OCI-LY7 (cell line): Measurements from ENCODE around the gene PLCZ1. TPM values are rescaled to one million over a fixed set of nuclear protein-coding genes. Genes with fewer than 3 reads are reported as not detected.

ENCODE experiments used
- BruUV-seq: library from RNA; stranded (reverse); fragments of 400-500 nt; replicated peaks from 2 replicates; lab custom pipeline; 2021; lab: Mats Ljungman, UMichigan
- CTCF ChIA-PET: fragments of 300-600 bp; sonication (Branson Sonifier 250); formaldehyde crosslinking; loops from one replicate; lab custom pipeline; 2022; ENCODE audit warnings: antibody characterized with exemption; ENCODE audit not compliant: unreplicated experiment; lab: Charles Lee
- POLR2A ChIA-PET: fragments of 300-600 bp; sonication (Branson Sonifier 250); formaldehyde crosslinking; loops from one replicate; lab custom pipeline; 2022; ENCODE audit warnings: antibody characterized with exemption; lab: Charles Lee
- DNase-seq: peaks from one replicate; pipeline ENCODE4 v3.0.0-alpha.2; 2015; ENCODE audit warnings: low spot score
- H2AFZ ChIP-seq: fragments of 200-600 bp; sonication (generic), shearing (Covaris generic); 2 replicates; pipeline ENCODE4 v1.6.1; 2014; ENCODE audit warnings: mild to moderate bottlenecking, antibody characterized with exemption, low read length, moderate library complexity
- H3K27ac ChIP-seq: fragments of 200-600 bp; sonication (generic); 2 replicates; pipeline ENCODE4 v1.5.1; 2014; ENCODE audit warnings: mixed run types, low read depth, mild to moderate bottlenecking, moderate library complexity, low read length, inconsistent platforms; ENCODE audit not compliant: poor library complexity, severe bottlenecking
- H3K36me3 ChIP-seq: fragments of 200-600 bp; sonication (generic); 2 replicates; pipeline ENCODE4 v1.6.1; 2014; ENCODE audit warnings: mild to moderate bottlenecking, antibody characterized with exemption, low read length, moderate library complexity, mixed read lengths; ENCODE audit not compliant: insufficient read depth
- H3K4me1 ChIP-seq: fragments of 200-600 bp; sonication (generic); 2 replicates; pipeline ENCODE4 v1.5.1; 2014; ENCODE audit warnings: mild to moderate bottlenecking, low read length; ENCODE audit not compliant: insufficient read depth, poor library complexity, severe bottlenecking
- H3K4me2 ChIP-seq: fragments of 200-600 bp; sonication (generic); 2 replicates; pipeline ENCODE4 v1.6.1; 2014; ENCODE audit warnings: mild to moderate bottlenecking, low read length
- H3K4me3 ChIP-seq: fragments of 200-600 bp; sonication (generic); 2 replicates; pipeline ENCODE4 v1.5.1; 2014; ENCODE audit warnings: mild to moderate bottlenecking, low read depth, low read length; ENCODE audit not compliant: poor library complexity, severe bottlenecking
- H3K79me2 ChIP-seq: fragments of 200-600 bp; sonication (generic); 2 replicates; pipeline ENCODE4 v1.6.1; 2016; ENCODE audit warnings: low read depth, mild to moderate bottlenecking, low read length, moderate library complexity, mixed read lengths; ENCODE audit not compliant: insufficient read depth
- H3K9me2 ChIP-seq: fragments of 200-600 bp; sonication (generic); 2 replicates; pipeline ENCODE4 v1.6.1; 2016; ENCODE audit warnings: mild to moderate bottlenecking, low read length, mixed read lengths; ENCODE audit not compliant: insufficient read depth
- H3K9me3 ChIP-seq: fragments of 200-600 bp; sonication (generic); 2 replicates; pipeline ENCODE4 v1.6.1; 2014; ENCODE audit warnings: mild to moderate bottlenecking, mixed run types, low read length, mixed read lengths
- H4K20me1 ChIP-seq: fragments of 200-600 bp; sonication (generic); 2 replicates; pipeline ENCODE4 v1.6.1; 2014; ENCODE audit warnings: mild to moderate bottlenecking, antibody characterized with exemption, low read length, moderate library complexity, mixed read lengths; ENCODE audit not compliant: insufficient read depth
- EZH2phosphoT487 ChIP-seq: fragments of 200-600 bp; sonication (generic); IDR thresholded peaks from 2 replicates; pipeline ENCODE4 v1.6.1; 2018; ENCODE audit warnings: low read depth, borderline replicate concordance, mild to moderate bottlenecking, mixed run types, antibody characterized with exemption, low read length, moderate library complexity, mixed read lengths
- intact Hi-C: fragments of 100-400 bp; cut with micrococcal nuclease; formaldehyde crosslinking; loops from one replicate; pipeline ENCODE4 v1.10.0; 2022; ENCODE audit not compliant: unreplicated experiment
- total RNA-seq, 2 experiments: library from RNA; depleted of rRNA in 1 of 2; stranded (reverse); fragments of >200 nt in 1 of 2; shearing (Covaris generic) in 1 of 2; gene quantifications; 2 replicates each; pipeline ENCODE4 v1.2.3, GENCODE V29; 2014 to 2022
- TF ChIP-seq, protein P1 (sequence below): fragments of 200-600 bp; sonication (generic); conservative IDR thresholded peaks from 2 replicates; pipeline ENCODE4 v1.5.1; 2014; ENCODE audit warnings: mild to moderate bottlenecking, antibody characterized with exemption, low read length, moderate library complexity, mixed read lengths

PLCZ1 gene
- total RNA-seq, 2 experiments from 2014 or later: not detected

GRCh38 chr12:18755341-18755740 lies 17.5 kb upstream of the PLCZ1 start:
- intact Hi-C loops: no loop called here
- H3K9me2 ChIP-seq: no peaks in the 10 kb centered on the region
- H3K9me3 ChIP-seq: no peaks in the 10 kb centered on the region
- H3K36me3 ChIP-seq: no peaks in the 10 kb centered on the region
- no peaks in the 10 kb centered on the region for H3K4me1 ChIP-seq
- no peaks in the 10 kb centered on the region for H3K79me2 ChIP-seq
- ChIA-PET POLR2A (interaction anchor here (0.7 kb wide), 1 partner anchor 927 kb away, joined by 5 read pairs; no protein-coding TSS in a partner anchor), CTCF (no interaction called here)
- no peak overlapping the region for H3K27ac ChIP-seq
- H2AFZ ChIP-seq: no peak overlapping the region
- H3K4me3 ChIP-seq: no peak overlapping the region
- no peak overlapping the region for H3K4me2 ChIP-seq
- TF ChIP-seq, protein P1, sequence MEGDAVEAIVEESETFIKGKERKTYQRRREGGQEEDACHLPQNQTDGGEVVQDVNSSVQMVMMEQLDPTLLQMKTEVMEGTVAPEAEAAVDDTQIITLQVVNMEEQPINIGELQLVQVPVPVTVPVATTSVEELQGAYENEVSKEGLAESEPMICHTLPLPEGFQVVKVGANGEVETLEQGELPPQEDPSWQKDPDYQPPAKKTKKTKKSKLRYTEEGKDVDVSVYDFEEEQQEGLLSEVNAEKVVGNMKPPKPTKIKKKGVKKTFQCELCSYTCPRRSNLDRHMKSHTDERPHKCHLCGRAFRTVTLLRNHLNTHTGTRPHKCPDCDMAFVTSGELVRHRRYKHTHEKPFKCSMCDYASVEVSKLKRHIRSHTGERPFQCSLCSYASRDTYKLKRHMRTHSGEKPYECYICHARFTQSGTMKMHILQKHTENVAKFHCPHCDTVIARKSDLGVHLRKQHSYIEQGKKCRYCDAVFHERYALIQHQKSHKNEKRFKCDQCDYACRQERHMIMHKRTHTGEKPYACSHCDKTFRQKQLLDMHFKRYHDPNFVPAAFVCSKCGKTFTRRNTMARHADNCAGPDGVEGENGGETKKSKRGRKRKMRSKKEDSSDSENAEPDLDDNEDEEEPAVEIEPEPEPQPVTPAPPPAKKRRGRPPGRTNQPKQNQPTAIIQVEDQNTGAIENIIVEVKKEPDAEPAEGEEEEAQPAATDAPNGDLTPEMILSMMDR: no peak
- BruUV-seq: no TSS peak
- DNase-seq: no peak
- no peaks in the 10 kb centered on the region for H4K20me1 ChIP-seq

GRCh38 chr12:18754124-18754707 lies 16.4 kb upstream of the PLCZ1 start:
- Histone ChIP-seq H4K20me1 (no peaks in the 10 kb centered on the region), H3K27ac (no peak overlapping the region), H2AFZ (no peak overlapping the region), H3K36me3 (no peaks in the 10 kb centered on the region), H3K9me3 (no peaks in the 10 kb centered on the region), H3K9me2 (no peaks in the 10 kb centered on the region), H3K4me1 (no peaks in the 10 kb centered on the region), H3K4me3 (no peak overlapping the region), H3K4me2 (no peak overlapping the region), H3K79me2 (no peaks in the 10 kb centered on the region)
- ChIA-PET POLR2A (interaction anchor here (0.6 kb wide), 1 partner anchor 645 kb away, joined by 3 read pairs; no protein-coding TSS in a partner anchor), CTCF (no interaction called here)
- BruUV-seq: no TSS peak
- TF ChIP-seq, protein P1: no peak
- TF ChIP-seq EZH2phosphoT487: no peak
- intact Hi-C loops: no loop called here
- DNase-seq: no peak

DNA sequence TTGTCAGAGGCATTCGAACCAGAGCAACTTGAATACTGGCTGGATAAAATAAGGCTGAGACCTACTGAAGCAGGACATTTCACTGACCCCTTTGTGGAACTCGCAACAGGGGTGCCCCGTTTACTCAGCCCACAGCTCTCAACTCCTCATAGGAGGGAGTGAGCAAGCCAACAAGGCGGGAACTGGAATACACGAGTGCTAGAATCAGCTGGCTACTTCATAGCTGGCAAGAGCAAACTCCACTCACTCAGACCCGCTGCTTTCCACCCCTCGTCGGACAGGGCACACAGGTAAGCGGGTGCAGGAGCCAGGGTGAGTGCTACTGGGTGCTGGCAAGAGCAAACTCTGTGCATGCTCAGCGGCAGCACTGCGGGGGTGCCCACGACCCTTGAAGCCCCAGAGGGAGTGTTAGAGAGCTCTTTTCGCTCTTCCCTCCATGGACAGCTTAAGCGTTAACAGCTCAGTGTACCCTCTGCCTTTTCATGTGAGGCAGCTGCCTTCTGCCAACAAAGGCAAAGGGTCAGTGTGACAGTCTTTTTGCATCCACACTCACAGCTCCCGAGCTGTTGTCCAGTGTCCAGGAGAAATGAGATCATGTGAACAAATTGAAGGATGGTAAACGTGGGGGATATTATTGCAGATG lies 15.8 kb upstream of the PLCZ1 start:
- no TSS peak for BruUV-seq
- no peaks in the 10 kb centered on the region for H3K36me3 ChIP-seq
- H4K20me1 ChIP-seq: no peaks in the 10 kb centered on the region
- no peak for DNase-seq
- no peak overlapping the region for H2AFZ ChIP-seq
- H3K27ac ChIP-seq: no peak overlapping the region
- ChIA-PET POLR2A (interaction anchor here (0.6 kb wide), 1 partner anchor 646 kb away, joined by 3 read pairs; no protein-coding TSS in a partner anchor), CTCF (no interaction called here)
- intact Hi-C loops: no loop called here
- no peaks in the 10 kb centered on the region for H3K9me3 ChIP-seq
- no peaks in the 10 kb centered on the region for H3K4me1 ChIP-seq
- H3K4me3 ChIP-seq: no peak overlapping the region
- no peaks in the 10 kb centered on the region for H3K79me2 ChIP-seq
- H3K4me2 ChIP-seq: no peak overlapping the region
- TF ChIP-seq EZH2phosphoT487: no peak
- TF ChIP-seq, protein P1: no peak
- H3K9me2 ChIP-seq: no peaks in the 10 kb centered on the region
